HepG2 (cell line): ENCODE results near the gene OAS1. TPM values are rescaled to one million over a fixed set of nuclear protein-coding genes. Genes with fewer than 3 reads are reported as not detected.

Experiments used
- ATAC-seq: fragments of 200-7000 bp; cut with Tn5 transposase; 3 replicates; pipeline ENCODE4 v1.9.1; 2020; ENCODE audit warnings: mild to moderate bottlenecking, moderate library complexity
- BruUV-seq: library from RNA; stranded (reverse); fragments of 400-500 nt; replicated peaks from 2 replicates; lab custom pipeline; 2021; lab: Mats Ljungman, UMichigan
- CTCF ChIA-PET: fragments of 300-600 bp; formaldehyde crosslinking; extraction: SDS; loops from one replicate; lab custom pipeline; 2021; ENCODE audit warnings: low total read pairs, inconsistent platforms, low intra/inter-chr PET ratio; lab: Yijun Ruan, JAX
- POLR2A ChIA-PET: fragments of 350-600 bp; sonication (Branson Sonifier 250); formaldehyde crosslinking; loops from one replicate; lab custom pipeline; 2020; ENCODE audit warnings: antibody characterized with exemption, inconsistent platforms; lab: Yijun Ruan, JAX
- DNase-seq: peaks from one replicate; pipeline ENCODE4 v3.0.0-alpha.2; 2015; ENCODE audit warnings: low spot score
- FAIRE-seq: peaks from 3 replicates; lab custom pipeline; 2011; peaks lifted over from hg19 to GRCh38; lab: Jason Lieb, UNC
- H2AFZ ChIP-seq: one replicate; pipeline ENCODE4 v1.6.1; 2011; ENCODE audit warnings: low read length, inconsistent platforms
- H3K27ac ChIP-seq: fragments of 300-600 bp; 3 replicates; pipeline ENCODE4 v1.8.0; 2011; ENCODE audit warnings: mixed run types, mild to moderate bottlenecking, mixed read lengths, low read length, inconsistent platforms; ENCODE audit not compliant: insufficient read depth; ENCODE audit errors: extremely low read length
- H3K27me3 ChIP-seq, 2 experiments: fragments of 200-600 bp in 1 of 2; 2 replicates in 1 of 2; 3 replicates in 1 of 2; pipeline versions ENCODE4 v1.6.0 to v1.8.0; 2011; ENCODE audit warnings: low read length in 2 of 2, mild to moderate bottlenecking in 2 of 2, moderate library complexity in 2 of 2, inconsistent platforms in 1 of 2; ENCODE audit not compliant: insufficient read depth in 2 of 2, control insufficient read depth in 1 of 2
- H3K36me3 ChIP-seq, 2 experiments: fragments of 200-600 bp in 1 of 2; replicated peaks in 1 of 2; 2 replicates in 1 of 2; 3 replicates in 1 of 2; pipeline versions ENCODE4 v1.5.1 to v1.8.0; 2011; ENCODE audit warnings: low read length in 2 of 2, inconsistent platforms in 1 of 2; ENCODE audit not compliant: insufficient read depth in 2 of 2, control insufficient read depth in 1 of 2
- H3K4me1 ChIP-seq: 2 replicates; pipeline ENCODE4 v1.5.1; 2012; ENCODE audit warnings: low read length, inconsistent platforms; ENCODE audit not compliant: insufficient read depth
- H3K4me2 ChIP-seq: 2 replicates; pipeline ENCODE4 v1.6.0; 2011; ENCODE audit warnings: low read depth, low read length, inconsistent platforms
- H3K4me3 ChIP-seq, 3 experiments: fragments of 200-600 bp in 1 of 3; sonication (generic), shearing (Covaris generic) in 1 of 3; replicated peaks in 1 of 3; 2 replicates each; pipeline ENCODE4 v1.5.1; 2011 to 2016; ENCODE audit warnings: low read length in 3 of 3, inconsistent platforms in 2 of 3, low read depth in 2 of 3, mild to moderate bottlenecking in 2 of 3, control low read depth in 1 of 3, mixed read lengths in 1 of 3; ENCODE audit not compliant: insufficient read depth in 1 of 3
- H3K79me2 ChIP-seq: one replicate; pipeline ENCODE4 v1.6.1; 2011; ENCODE audit warnings: low read length, inconsistent platforms; ENCODE audit not compliant: insufficient read depth
- H3K9ac ChIP-seq: 2 replicates; pipeline ENCODE4 v1.6.0; 2011; ENCODE audit warnings: mild to moderate bottlenecking, low read depth, low read length, inconsistent platforms; ENCODE audit not compliant: insufficient read depth
- H3K9me3 ChIP-seq: 2 replicates; pipeline ENCODE4 v1.5.1; 2012; ENCODE audit warnings: mild to moderate bottlenecking, low read length
- H4K20me1 ChIP-seq: 2 replicates; pipeline ENCODE4 v1.6.0; 2011; ENCODE audit warnings: inconsistent platforms, mild to moderate bottlenecking, low read length, moderate library complexity; ENCODE audit not compliant: insufficient read depth
- ATF6 ChIP-seq: sonication (generic); formaldehyde crosslinking; conservative IDR thresholded peaks from 2 replicates; pipeline ENCODE4 v1.4.0; 2020; ENCODE audit warnings: missing genetic modification reagents
- BCLAF1 ChIP-seq: fragments of 450-650 bp; IDR thresholded peaks from 2 replicates; pipeline ENCODE4 v1.6.1; 2017; ENCODE audit warnings: mild to moderate bottlenecking
- BRCA1 ChIP-seq: sonication (generic); formaldehyde crosslinking; IDR thresholded peaks from 2 replicates; pipeline ENCODE4 v1.4.0; 2020; ENCODE audit warnings: missing genetic modification reagents
- KLF12 ChIP-seq: sonication (generic); formaldehyde crosslinking; IDR thresholded peaks from 2 replicates; pipeline ENCODE4 v1.4.0; 2020; ENCODE audit warnings: missing genetic modification reagents, borderline replicate concordance
- KMT2A ChIP-seq: sonication (generic); formaldehyde crosslinking; IDR thresholded peaks from 2 replicates; pipeline ENCODE4 v1.4.0; 2020; ENCODE audit warnings: missing genetic modification reagents
- MTA1 ChIP-seq: sonication (generic); formaldehyde crosslinking; IDR thresholded peaks from 2 replicates; pipeline ENCODE4 v1.4.0; 2020; ENCODE audit warnings: missing genetic modification reagents, mild to moderate bottlenecking, borderline replicate concordance
- PPARG ChIP-seq: conservative IDR thresholded peaks from 2 replicates; pipeline ENCODE4 v1.6.1; 2016; ENCODE audit warnings: missing biosample characterization, missing genetic modification reagents
- SUZ12 ChIP-seq: fragments of 150-350 bp; IDR thresholded peaks from 2 replicates; pipeline ENCODE4 v1.6.1; 2014; ENCODE audit warnings: low read depth, low read length
- TEAD3 ChIP-seq: optimal IDR thresholded peaks from 2 replicates; pipeline ENCODE3; 2016; ENCODE audit warnings: borderline replicate concordance
- TGIF2 ChIP-seq: IDR thresholded peaks from 2 replicates; pipeline ENCODE4 v1.6.1; 2016; ENCODE audit warnings: control low read depth, missing compliant biosample characterization
- ZFY ChIP-seq: sonication (generic); formaldehyde crosslinking; IDR thresholded peaks from 2 replicates; pipeline ENCODE4 v1.4.0; 2020; ENCODE audit warnings: missing genetic modification reagents
- ZNF18 ChIP-seq: sonication (generic); formaldehyde crosslinking; IDR thresholded peaks from 2 replicates; pipeline ENCODE4 v1.8.0; 2022; ENCODE audit warnings: mild to moderate bottlenecking, missing genetic modification reagents; ENCODE audit not compliant: insufficient replicate concordance
- ZNF207 ChIP-seq: fragments of 450-650 bp; IDR thresholded peaks from 2 replicates; pipeline ENCODE4 v1.6.1; 2016; ENCODE audit warnings: antibody characterized with exemption, borderline replicate concordance
- ZNF296 ChIP-seq: sonication (generic); formaldehyde crosslinking; conservative IDR thresholded peaks from 2 replicates; pipeline ENCODE4 v1.5.0; 2020; ENCODE audit warnings: mild to moderate bottlenecking, missing genetic modification reagents
- ZNF331 ChIP-seq: sonication (generic); formaldehyde crosslinking; IDR thresholded peaks from 2 replicates; pipeline ENCODE4 v1.4.0; 2020; ENCODE audit warnings: missing genetic modification reagents
- ZNF432 ChIP-seq: sonication (generic); formaldehyde crosslinking; IDR thresholded peaks from 2 replicates; pipeline ENCODE4 v1.5.0; 2020; ENCODE audit warnings: missing genetic modification reagents, mild to moderate bottlenecking, borderline replicate concordance
- ZNF703 ChIP-seq: sonication (generic); formaldehyde crosslinking; IDR thresholded peaks from 2 replicates; pipeline ENCODE4 v1.5.1; 2020; ENCODE audit warnings: missing genetic modification reagents, mild to moderate bottlenecking, moderate library complexity, borderline replicate concordance
- ZNF782 ChIP-seq: sonication (generic); formaldehyde crosslinking; IDR thresholded peaks from 2 replicates; pipeline ENCODE4 v1.4.0; 2020; ENCODE audit warnings: missing genetic modification reagents, mild to moderate bottlenecking, borderline replicate concordance
- WGBS: methylation state at CpG from one replicate; pipeline ENCODE4 v1.1.6; 2017; ENCODE audit warnings: low lambda C conversion rate; 5-methylcytosine and 5-hydroxymethylcytosine counted together
- in situ Hi-C: cut with HindIII; loops from 2 replicates; pipeline ENCODE4 v1.10.0; 2017; ENCODE audit warnings: low pct_unique_long_range_greater_than_20kb; ENCODE audit not compliant: extremely low pct_ligation_motif_present
- intact Hi-C: fragments of 100-400 bp; cut with micrococcal nuclease; formaldehyde crosslinking; loops from one replicate; pipeline ENCODE4 v1.10.0; 2022; ENCODE audit not compliant: unreplicated experiment
- polyA plus RNA-seq, 8 experiments: library from polyadenylated mRNA; depleted of rRNA in 3 of 8; stranded (reverse) in 7 of 8; unstranded in 1 of 8; fragments of >200 nt; fragmentation: Illumina TruSeq in 4 of 8; extraction: Trizol in 4 of 8; gene quantifications; 2 replicates each; pipeline versions ENCODE4 v1.2.1 to v1.2.3, GENCODE V29; 2011 to 2016; ENCODE audit warnings: low read depth in 4 of 8, missing spikeins in 1 of 8, mixed read lengths in 1 of 8; ENCODE audit not compliant: insufficient read depth in 1 of 8
- total RNA-seq, 5 experiments: library from RNA; depleted of rRNA; stranded (reverse); fragments of >200 nt; fragmentation: Illumina TruSeq; extraction: Trizol; gene quantifications; 2 replicates each; pipeline ENCODE4 v1.2.3, GENCODE V29; 2016; ENCODE audit warnings: low read depth in 1 of 5
- TF ChIP-seq, protein P1 (sequence below): sonication (generic); formaldehyde crosslinking; conservative IDR thresholded peaks from 2 replicates; pipeline ENCODE4 v1.8.0; 2022; ENCODE audit warnings: low read depth, missing genetic modification reagents

OAS1 gene
- total and polyA plus RNA-seq, 2 of the 13 experiments (the other 11 are each of a cell fraction or from before 2014, with no cell fraction given), result 6.5 to 10.6 TPM

- DNase-seq (no peak), ATAC-seq (no peak), FAIRE-seq (no peak)
- Histone ChIP-seq H3K4me2 (no peak overlapping the region), H3K27me3 (peaks cover 3 to 45% of the 10 kb centered on the region in 2 experiments; a peak in 4 of 5 replicates), H3K9me3 (no peaks in the 10 kb centered on the region), H3K79me2 (no peaks in the 10 kb centered on the region), H3K27ac (no peak overlapping the region), H2AFZ (no peak overlapping the region), H3K36me3 (no peaks in the 10 kb centered on the region), H3K4me3 (no peak overlapping the region), H4K20me1 (no peaks in the 10 kb centered on the region), H3K9ac (no peak overlapping the region), H3K4me1 (no peaks in the 10 kb centered on the region)
- ChIA-PET CTCF (no interaction called here), POLR2A (no interaction called here)
- no peak for TF ChIP-seq SUZ12
- TF ChIP-seq ZNF331 (CRISPR knock-in tag), result no peak
- no peak for TF ChIP-seq ZFY (CRISPR knock-in tag)
- TF ChIP-seq ZNF296 (CRISPR knock-in tag), result no peak
- TF ChIP-seq TEAD3 (CRISPR knock-in tag), result no peak
- no peak for TF ChIP-seq PPARG (CRISPR knock-in tag)
- TF ChIP-seq BRCA1 (CRISPR knock-in tag), result no peak
- TF ChIP-seq ZNF207, result no peak
- TF ChIP-seq ZNF18 (CRISPR knock-in tag), result no peak
- no peak for TF ChIP-seq ZNF432 (CRISPR knock-in tag)
- TF ChIP-seq ZNF703 (CRISPR knock-in tag), result no peak
- TF ChIP-seq KMT2A (CRISPR knock-in tag), result no peak
- TF ChIP-seq KLF12, result no peak
- TF ChIP-seq, protein P1, sequence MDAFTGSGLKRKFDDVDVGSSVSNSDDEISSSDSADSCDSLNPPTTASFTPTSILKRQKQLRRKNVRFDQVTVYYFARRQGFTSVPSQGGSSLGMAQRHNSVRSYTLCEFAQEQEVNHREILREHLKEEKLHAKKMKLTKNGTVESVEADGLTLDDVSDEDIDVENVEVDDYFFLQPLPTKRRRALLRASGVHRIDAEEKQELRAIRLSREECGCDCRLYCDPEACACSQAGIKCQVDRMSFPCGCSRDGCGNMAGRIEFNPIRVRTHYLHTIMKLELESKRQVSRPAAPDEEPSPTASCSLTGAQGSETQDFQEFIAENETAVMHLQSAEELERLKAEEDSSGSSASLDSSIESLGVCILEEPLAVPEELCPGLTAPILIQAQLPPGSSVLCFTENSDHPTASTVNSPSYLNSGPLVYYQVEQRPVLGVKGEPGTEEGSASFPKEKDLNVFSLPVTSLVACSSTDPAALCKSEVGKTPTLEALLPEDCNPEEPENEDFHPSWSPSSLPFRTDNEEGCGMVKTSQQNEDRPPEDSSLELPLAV (CRISPR knock-in tag), result no peak
- TF ChIP-seq MTA1 (CRISPR knock-in tag), result no peak
- TF ChIP-seq TGIF2 (CRISPR knock-in tag), result no peak
- TF ChIP-seq ZNF782 (CRISPR knock-in tag), result no peak
- no peak for TF ChIP-seq ATF6 (CRISPR knock-in tag)
- no peak for TF ChIP-seq BCLAF1
- intact Hi-C loops (no loop called here), in situ Hi-C loops (no loop called here)
- no TSS peak for BruUV-seq
- 4% methylated on average over 7 of the region's 11 CpGs for WGBS
These were observed 30.3 kb upstream of the OAS1 start for GRCh38 chr12:112876506-112876905.
